ENCODE data around the gene SPOCK1. TPM values are rescaled to one million over a fixed set of nuclear protein-coding genes. Genes with fewer than 3 reads are reported as not detected.

The SPOCK1 gene
- total RNA-seq, 2 experiments from 2014 or later: 0.16 to 0.38 TPM

- Mint-ChIP-seq H3K36me3 (no peaks in the 10 kb centered on the region), H3K9me3 (ENCODE audit: low read depth) (no peaks in the 10 kb centered on the region), H3K27me3 (no peaks in the 10 kb centered on the region), H3K4me1 (no peaks in the 10 kb centered on the region), H3K27ac (no peak overlapping the region), H3K4me3 (no peak overlapping the region)
- no peak for ATAC-seq
- no peak for DNase-seq
- CTCF ChIA-PET: no interaction called here
Measured at GRCh38 chr5:137072361-137073115, 426.6 kb downstream of the SPOCK1 start.

GRCh38 chr5:137071931-137072330 lies 427.2 kb downstream of the SPOCK1 start:
- ATAC-seq (no peak), DNase-seq (no peak)
- Mint-ChIP-seq H3K27ac (no peak overlapping the region), H3K36me3 (no peaks in the 10 kb centered on the region), H3K4me3 (no peak overlapping the region), H3K9me3 (ENCODE audit: low read depth) (no peaks in the 10 kb centered on the region), H3K4me1 (no peaks in the 10 kb centered on the region), H3K27me3 (no peaks in the 10 kb centered on the region)
- CTCF ChIA-PET: no interaction called here

- ATAC-seq: no peak
- Mint-ChIP-seq H3K9me3 (ENCODE audit: low read depth) (no peaks in the 10 kb centered on the region), H3K36me3 (no peaks in the 10 kb centered on the region), H3K4me3 (no peak overlapping the region), H3K27me3 (no peaks in the 10 kb centered on the region), H3K4me1 (no peaks in the 10 kb centered on the region), H3K27ac (no peak overlapping the region)
- DNase-seq: no peak
- CTCF ChIA-PET: no interaction called here
Measured at GRCh38 chr5:137071526-137071925, 427.6 kb downstream of the SPOCK1 start.

GRCh38 chr5:137070521-137070920 lies 428.6 kb downstream of the SPOCK1 start:
- H3K27me3 Mint-ChIP-seq: no peaks in the 10 kb centered on the region

GRCh38 chr5:137069358-137069757 lies 429.8 kb downstream of the SPOCK1 start:
- Mint-ChIP-seq H3K36me3 (no peaks in the 10 kb centered on the region), H3K9me3 (ENCODE audit: low read depth) (no peaks in the 10 kb centered on the region), H3K27ac (no peak overlapping the region), H3K4me1 (no peaks in the 10 kb centered on the region), H3K27me3 (no peaks in the 10 kb centered on the region), H3K4me3 (no peak overlapping the region)
- ATAC-seq (no peak), DNase-seq (no peak)
- CTCF ChIA-PET: no interaction called here

More at GRCh38 chr5:137070521-137070920, 428.6 kb downstream of the SPOCK1 start:
- H3K4me1 Mint-ChIP-seq: no peaks in the 10 kb centered on the region
- H3K9me3 Mint-ChIP-seq (ENCODE audit: low read depth): no peaks in the 10 kb centered on the region
- DNase-seq (no peak), ATAC-seq (no peak)
- no peak overlapping the region for H3K4me3 Mint-ChIP-seq
- H3K27ac Mint-ChIP-seq: no peak overlapping the region
- CTCF ChIA-PET: no interaction called here
- no peaks in the 10 kb centered on the region for H3K36me3 Mint-ChIP-seq

- DNase-seq (no peak), ATAC-seq (no peak)
- Mint-ChIP-seq H3K4me3 (no peak overlapping the region), H3K36me3 (no peaks in the 10 kb centered on the region), H3K27me3 (peaks cover 3% of the 10 kb centered on the region), H3K4me1 (no peaks in the 10 kb centered on the region), H3K27ac (no peak overlapping the region), H3K9me3 (ENCODE audit: low read depth) (no peaks in the 10 kb centered on the region)
- CTCF ChIA-PET: no interaction called here
Measured at GRCh38 chr5:137061382-137061781, 437.7 kb downstream of the SPOCK1 start.

- DNase-seq (no peak), ATAC-seq (no peak)
- no peak overlapping the region for H3K27ac Mint-ChIP-seq
- H3K4me3 Mint-ChIP-seq: no peak overlapping the region
- H3K36me3 Mint-ChIP-seq: no peaks in the 10 kb centered on the region
- no peaks in the 10 kb centered on the region for H3K9me3 Mint-ChIP-seq (ENCODE audit: low read depth)
- H3K27me3 Mint-ChIP-seq: peaks cover 3% of the 10 kb centered on the region
- CTCF ChIA-PET: no interaction called here
- no peaks in the 10 kb centered on the region for H3K4me1 Mint-ChIP-seq
Measured at GRCh38 chr5:137058089-137058488, 441.0 kb downstream of the SPOCK1 start.

GRCh38 chr5:137056676-137057075 lies 442.4 kb downstream of the SPOCK1 start:
- DNase-seq (no peak), ATAC-seq (no peak)
- no peaks in the 10 kb centered on the region for H3K9me3 Mint-ChIP-seq (ENCODE audit: low read depth)
- H3K27me3 Mint-ChIP-seq: peaks cover 3% of the 10 kb centered on the region
- no peak overlapping the region for H3K27ac Mint-ChIP-seq
- H3K36me3 Mint-ChIP-seq: no peaks in the 10 kb centered on the region
- H3K4me1 Mint-ChIP-seq: no peaks in the 10 kb centered on the region
- no peak overlapping the region for H3K4me3 Mint-ChIP-seq
- CTCF ChIA-PET: no interaction called here

- H3K27me3 Mint-ChIP-seq: peaks cover 3% of the 10 kb centered on the region
- H3K27ac Mint-ChIP-seq: no peak overlapping the region
- H3K4me1 Mint-ChIP-seq: no peaks in the 10 kb centered on the region
- H3K4me3 Mint-ChIP-seq: no peak overlapping the region
- H3K36me3 Mint-ChIP-seq: no peaks in the 10 kb centered on the region
- no peaks in the 10 kb centered on the region for H3K9me3 Mint-ChIP-seq (ENCODE audit: low read depth)
- CTCF ChIA-PET: no interaction called here
- DNase-seq: no peak
- ATAC-seq: no peak
Measured at GRCh38 chr5:137055271-137055872, 443.8 kb downstream of the SPOCK1 start.

GRCh38 chr5:137054792-137055191 lies 444.3 kb downstream of the SPOCK1 start:
- H3K9me3 Mint-ChIP-seq (ENCODE audit: low read depth): no peaks in the 10 kb centered on the region
- no peaks in the 10 kb centered on the region for H3K36me3 Mint-ChIP-seq
- CTCF ChIA-PET: no interaction called here
- H3K27me3 Mint-ChIP-seq: no peaks in the 10 kb centered on the region
- H3K4me3 Mint-ChIP-seq: no peak overlapping the region
- H3K4me1 Mint-ChIP-seq: no peaks in the 10 kb centered on the region
- H3K27ac Mint-ChIP-seq: no peak overlapping the region
- DNase-seq: no peak
- ATAC-seq: no peak

GRCh38 chr5:137054335-137054734 lies 444.8 kb downstream of the SPOCK1 start:
- CTCF ChIA-PET: no interaction called here
- no peak overlapping the region for H3K27ac Mint-ChIP-seq
- H3K27me3 Mint-ChIP-seq: no peaks in the 10 kb centered on the region
- no peak for DNase-seq
- no peaks in the 10 kb centered on the region for H3K36me3 Mint-ChIP-seq
- no peaks in the 10 kb centered on the region for H3K9me3 Mint-ChIP-seq (ENCODE audit: low read depth)
- no peak for ATAC-seq
- H3K4me1 Mint-ChIP-seq: no peaks in the 10 kb centered on the region
- no peak overlapping the region for H3K4me3 Mint-ChIP-seq

GRCh38 chr5:137051161-137051560 lies 448.0 kb downstream of the SPOCK1 start:
- Mint-ChIP-seq H3K36me3 (no peaks in the 10 kb centered on the region), H3K27ac (no peak overlapping the region), H3K27me3 (no peaks in the 10 kb centered on the region), H3K9me3 (ENCODE audit: low read depth) (no peaks in the 10 kb centered on the region), H3K4me3 (no peak overlapping the region), H3K4me1 (no peaks in the 10 kb centered on the region)
- DNase-seq: no peak
- CTCF ChIA-PET: no interaction called here
- no peak for ATAC-seq

- Mint-ChIP-seq H3K36me3 (no peaks in the 10 kb centered on the region), H3K27me3 (no peaks in the 10 kb centered on the region), H3K4me3 (no peak overlapping the region), H3K4me1 (no peaks in the 10 kb centered on the region), H3K9me3 (ENCODE audit: low read depth) (peaks cover 9% of the 10 kb centered on the region), H3K27ac (no peak overlapping the region)
- ATAC-seq (no peak), DNase-seq (no peak)
- CTCF ChIA-PET: no interaction called here
Measured at GRCh38 chr5:137040641-137041340, 458.3 kb downstream of the SPOCK1 start.

GRCh38 chr5:137040024-137040423 lies 459.1 kb downstream of the SPOCK1 start:
- CTCF ChIA-PET: no interaction called here
- no peaks in the 10 kb centered on the region for H3K4me1 Mint-ChIP-seq
- H3K27me3 Mint-ChIP-seq: no peaks in the 10 kb centered on the region
- no peak overlapping the region for H3K27ac Mint-ChIP-seq
- H3K36me3 Mint-ChIP-seq: no peaks in the 10 kb centered on the region
- no peak for ATAC-seq
- peaks cover 9% of the 10 kb centered on the region for H3K9me3 Mint-ChIP-seq (ENCODE audit: low read depth)
- H3K4me3 Mint-ChIP-seq: no peak overlapping the region
- DNase-seq: no peak

Data from activated CD8-positive, alpha-beta memory T cell treated with anti-CD3 and anti-CD28 coated beads, Interleukin-2, amount 10 ng/mL, durations not matched to agents 7 days and 5 days (primary cell).